GM23248 (cell line): ENCODE results near the gene MIP. TPM values are rescaled to one million over a fixed set of nuclear protein-coding genes. Genes with fewer than 3 reads are reported as not detected.

ENCODE experiments used
- DNase-seq: peaks from one replicate; pipeline ENCODE4 v3.0.0-alpha.2; 2015
- H2AFZ ChIP-seq: fragments of 200-600 bp; sonication (generic); 2 replicates; pipeline ENCODE4 v1.6.1; 2016; ENCODE audit warnings: antibody characterized with exemption
- H3F3A ChIP-seq: fragments of 200-600 bp; sonication (generic); 2 replicates; pipeline ENCODE4 v1.6.1; 2016; ENCODE audit warnings: mild to moderate bottlenecking, antibody characterized with exemption, mixed run types; ENCODE audit not compliant: insufficient read depth
- H3K27ac ChIP-seq: fragments of 200-600 bp; sonication (generic); 2 replicates; pipeline ENCODE4 v1.5.1; 2016; ENCODE audit warnings: mild to moderate bottlenecking
- H3K27me3 ChIP-seq: fragments of 200-600 bp; sonication (generic); replicated peaks from 2 replicates; pipeline ENCODE4 v1.6.1; 2016; ENCODE audit warnings: mild to moderate bottlenecking; ENCODE audit not compliant: insufficient read depth
- H3K36me3 ChIP-seq: fragments of 200-600 bp; sonication (generic); 2 replicates; pipeline ENCODE4 v1.6.1; 2016; ENCODE audit warnings: low read depth, mild to moderate bottlenecking
- H3K4me1 ChIP-seq: fragments of 200-600 bp; sonication (generic); 2 replicates; pipeline ENCODE4 v1.6.1; 2016; ENCODE audit warnings: mild to moderate bottlenecking; ENCODE audit not compliant: insufficient read depth
- H3K4me2 ChIP-seq: fragments of 200-600 bp; sonication (generic); one replicate; pipeline ENCODE4 v1.6.1; 2016; ENCODE audit warnings: mild to moderate bottlenecking; ENCODE audit not compliant: unreplicated experiment
- H3K4me3 ChIP-seq: fragments of 200-600 bp; sonication (generic); 2 replicates; pipeline ENCODE4 v1.5.1; 2016; ENCODE audit warnings: mild to moderate bottlenecking
- H3K79me2 ChIP-seq: fragments of 200-600 bp; sonication (generic); 2 replicates; pipeline ENCODE4 v1.6.1; 2016; ENCODE audit warnings: mild to moderate bottlenecking; ENCODE audit not compliant: insufficient read depth
- H3K9ac ChIP-seq: fragments of 200-600 bp; sonication (generic); 2 replicates; pipeline ENCODE4 v1.6.1; 2016; ENCODE audit warnings: mild to moderate bottlenecking
- H3K9me2 ChIP-seq: fragments of 200-600 bp; sonication (generic); 2 replicates; pipeline ENCODE4 v1.6.1; 2016; ENCODE audit warnings: mixed run types, mild to moderate bottlenecking, moderate library complexity; ENCODE audit not compliant: insufficient read depth
- H3K9me3 ChIP-seq: fragments of 200-600 bp; sonication (generic); one replicate; pipeline ENCODE4 v1.6.1; 2017; ENCODE audit warnings: low read depth
- H4K20me1 ChIP-seq: fragments of 200-600 bp; sonication (generic); 2 replicates; pipeline ENCODE4 v1.6.0; 2016; ENCODE audit not compliant: insufficient read depth
- EZH2 ChIP-seq: fragments of 200-600 bp; sonication (generic); IDR thresholded peaks from 2 replicates; pipeline ENCODE4 v1.6.1; 2018; ENCODE audit warnings: antibody characterized with exemption, mild to moderate bottlenecking; ENCODE audit not compliant: insufficient read depth, poor library complexity, severe bottlenecking
- EZH2phosphoT487 ChIP-seq: fragments of 200-600 bp; sonication (generic); IDR thresholded peaks from 2 replicates; pipeline ENCODE4 v1.6.1; 2018; ENCODE audit warnings: antibody characterized with exemption, moderate library complexity, mild to moderate bottlenecking, low read depth; ENCODE audit not compliant: insufficient read depth
- WGBS, 2 experiments: methylation state at CpG; one replicate each; pipeline ENCODE4 v1.1.6; 2015 to 2017; ENCODE audit warnings: low lambda C conversion rate in 2 of 2, low coverage in 1 of 2; ENCODE audit errors: missing lambda C conversion rate in 2 of 2; 5-methylcytosine and 5-hydroxymethylcytosine counted together
- in situ Hi-C: fragments of 300-500 bp; cut with MboI; formaldehyde crosslinking; loops from 2 replicates; pipeline ENCODE4 v1.15.0; 2020
- polyA plus RNA-seq: library from polyadenylated mRNA; unstranded; fragments of >200 nt; fragmentation: Nextera tagmentation; extraction: Ambion mirVana; gene quantifications from 2 replicates; pipeline ENCODE4 v1.2.1, GENCODE V29; 2016
- total RNA-seq: library from RNA; depleted of rRNA; stranded (reverse); fragments of >200 nt; shearing (Covaris generic); gene quantifications from 2 replicates; pipeline ENCODE4 v1.2.3, GENCODE V29; 2014

MIP gene
- total and polyA plus RNA-seq, 2 experiments from 2014 or later = not detected

DNA sequence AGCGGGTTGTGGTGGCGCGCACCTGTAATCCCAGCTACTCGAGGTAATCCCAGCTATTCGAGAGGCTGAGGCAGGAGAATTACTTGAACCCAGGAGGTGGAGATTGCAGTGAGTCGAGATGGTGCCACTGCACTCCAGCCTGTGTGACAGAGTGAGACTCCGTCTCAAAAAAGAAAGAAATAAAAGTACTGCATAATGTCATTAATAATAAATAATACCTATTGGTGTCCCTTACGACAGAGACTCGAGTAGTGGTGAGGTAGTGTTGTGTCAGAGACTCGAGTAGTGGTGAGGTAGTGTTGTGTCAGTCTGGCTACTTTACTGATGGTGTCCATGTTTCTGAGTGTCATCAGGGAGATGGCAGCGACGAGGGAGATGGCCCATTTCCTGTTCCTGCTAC is 32.2 kb upstream of the MIP start:
- 82 to 84% methylated on average over 12 of the region's 12 CpGs for WGBS, 2 experiments
- Histone ChIP-seq H3K9ac (no peak overlapping the region), H3K36me3 (no peaks in the 10 kb centered on the region), H2AFZ (no peak overlapping the region), H3K9me2 (no peaks in the 10 kb centered on the region), H4K20me1 (no peaks in the 10 kb centered on the region), H3K27me3 (peaks cover 13% of the 10 kb centered on the region), H3F3A (no peaks in the 10 kb centered on the region; the same call in 1 of the 2 replicates), H3K9me3 (no peaks in the 10 kb centered on the region), H3K4me2 (no peak overlapping the region), H3K27ac (no peak overlapping the region), H3K4me1 (no peaks in the 10 kb centered on the region), H3K4me3 (no peak overlapping the region), H3K79me2 (no peaks in the 10 kb centered on the region)
- TF ChIP-seq EZH2phosphoT487 (no peak), EZH2 (no peak)
- peak; percentile 5 for DNase-seq
- in situ Hi-C loops = no loop called here

GRCh38 chr12:56484566-56484965 is 30.1 kb upstream of the MIP start:
- WGBS, 2 experiments = 91 to 94% methylated on average over 1 of the region's 1 CpG
- in situ Hi-C loops = no loop called here

DNA sequence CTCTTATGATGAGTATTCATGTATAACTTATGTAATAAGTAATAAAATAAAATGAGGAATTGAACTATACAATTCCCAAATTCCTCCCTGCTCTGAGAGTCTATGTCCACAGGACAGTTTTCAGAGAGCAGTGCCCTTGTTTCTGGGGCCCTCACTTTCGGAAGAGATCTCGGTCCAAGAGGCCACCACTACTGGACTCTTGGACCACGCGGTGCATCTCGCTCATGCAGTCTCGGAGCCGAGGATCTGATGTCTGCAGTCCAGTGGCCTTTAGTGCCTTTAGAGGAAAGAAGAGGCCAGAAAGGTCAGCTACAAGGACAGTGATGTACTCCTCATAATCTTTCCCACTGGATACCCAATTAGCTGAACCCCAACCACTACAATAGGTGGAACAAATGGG is 25.2 kb upstream of the MIP start:
- no peak overlapping the region for H3K4me3 ChIP-seq
- no peaks in the 10 kb centered on the region for H3K9me2 ChIP-seq
- no peaks in the 10 kb centered on the region for H3K79me2 ChIP-seq
- no peak overlapping the region for H3K27ac ChIP-seq
- no peak for DNase-seq
- no peaks in the 10 kb centered on the region for H3K36me3 ChIP-seq
- no peaks in the 10 kb centered on the region for H3K9me3 ChIP-seq
- H3F3A ChIP-seq = no peaks in the 10 kb centered on the region; the same call in 1 of the 2 replicates
- H3K4me1 ChIP-seq = no peaks in the 10 kb centered on the region
- no peak overlapping the region for H2AFZ ChIP-seq
- H3K9ac ChIP-seq = no peak overlapping the region
- in situ Hi-C loops = no loop called here
- H3K4me2 ChIP-seq = no peak overlapping the region
- H4K20me1 ChIP-seq = no peaks in the 10 kb centered on the region
- TF ChIP-seq EZH2phosphoT487 = no peak
- TF ChIP-seq EZH2 = no peak
- WGBS, 2 experiments = 96 to 97% methylated on average over 7 of the region's 7 CpGs
- no peaks in the 10 kb centered on the region for H3K27me3 ChIP-seq

More at GRCh38 chr12:56484566-56484965, 30.1 kb upstream of the MIP start:
- H4K20me1 ChIP-seq = no peaks in the 10 kb centered on the region
- H3K79me2 ChIP-seq = no peaks in the 10 kb centered on the region
- H3K9me3 ChIP-seq = no peaks in the 10 kb centered on the region
- H3K9me2 ChIP-seq = no peaks in the 10 kb centered on the region
- H3K27ac ChIP-seq = no peak overlapping the region
- no peak overlapping the region for H2AFZ ChIP-seq
- no peaks in the 10 kb centered on the region for H3K4me1 ChIP-seq
- H3K4me2 ChIP-seq = no peak overlapping the region
- no peaks in the 10 kb centered on the region; the same call in 1 of the 2 replicates for H3F3A ChIP-seq
- H3K9ac ChIP-seq = no peak overlapping the region
- no peak for TF ChIP-seq EZH2
- TF ChIP-seq EZH2phosphoT487 = no peak
- no peaks in the 10 kb centered on the region for H3K36me3 ChIP-seq
- no peaks in the 10 kb centered on the region for H3K27me3 ChIP-seq
- no peak overlapping the region for H3K4me3 ChIP-seq
- DNase-seq = no peak

DNA sequence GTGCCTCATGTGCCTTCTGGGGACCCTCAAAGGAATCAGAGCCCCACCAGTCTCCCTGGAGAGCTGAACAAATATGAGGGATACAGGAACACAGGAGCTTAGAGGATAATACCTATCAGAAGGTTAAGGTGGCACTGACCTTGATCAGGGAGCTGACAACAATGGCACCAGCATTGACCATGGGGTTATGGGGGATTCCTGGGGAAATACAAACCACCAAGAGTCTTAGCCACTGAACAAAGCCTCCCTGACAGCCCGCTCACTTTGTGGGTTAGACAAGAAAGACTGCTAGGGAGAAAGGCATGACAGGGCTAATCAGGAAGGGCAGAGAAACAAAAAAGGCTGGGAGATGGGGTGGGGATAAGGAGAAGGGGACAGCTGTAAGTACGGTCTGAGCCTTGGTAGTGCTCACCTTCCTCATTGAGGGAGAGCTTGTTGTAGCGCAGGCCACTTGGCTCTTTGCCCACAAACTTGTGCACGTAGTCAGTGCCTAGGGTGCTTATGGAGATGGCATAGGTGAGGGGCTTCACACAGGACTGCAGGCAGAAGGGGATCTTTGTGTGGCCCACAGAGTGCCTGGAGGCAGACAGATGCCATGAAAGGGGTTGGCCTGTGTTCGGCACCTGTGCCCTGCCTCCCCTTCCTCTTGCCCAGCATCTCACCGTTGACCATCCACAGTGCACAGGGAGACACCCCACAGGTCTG is 23.2 kb upstream of the MIP start:
- 80 to 84% methylated on average over 6 of the region's 6 CpGs for WGBS, 2 experiments
- H3K4me3 ChIP-seq = no peak overlapping the region
- H3K9me2 ChIP-seq = no peaks in the 10 kb centered on the region
- no peak overlapping the region for H3K27ac ChIP-seq
- H3F3A ChIP-seq = no peaks in the 10 kb centered on the region
- no peaks in the 10 kb centered on the region for H4K20me1 ChIP-seq
- H3K9me3 ChIP-seq = no peaks in the 10 kb centered on the region
- no peak overlapping the region for H2AFZ ChIP-seq
- in situ Hi-C loops = no loop called here
- H3K4me2 ChIP-seq = no peak overlapping the region
- TF ChIP-seq EZH2phosphoT487 = no peak
- TF ChIP-seq EZH2 = no peak
- no peaks in the 10 kb centered on the region for H3K79me2 ChIP-seq
- DNase-seq = no peak
- no peaks in the 10 kb centered on the region for H3K4me1 ChIP-seq
- H3K27me3 ChIP-seq = no peaks in the 10 kb centered on the region
- H3K36me3 ChIP-seq = no peaks in the 10 kb centered on the region
- no peak overlapping the region for H3K9ac ChIP-seq
